H9 (cell line): ENCODE data around the gene ETNK2. TPM values are rescaled to one million over a fixed set of nuclear protein-coding genes. Genes with fewer than 3 reads are reported as not detected.

Experiments used
- DNase-seq: peaks from one replicate; pipeline ENCODE4 v3.0.0-alpha.2; 2017
- H2AFZ ChIP-seq: one replicate; pipeline ENCODE4 v1.6.1; 2013; ENCODE audit warnings: mild to moderate bottlenecking, low read length, control low read depth, moderate library complexity
- H2AK5ac ChIP-seq: 2 replicates; pipeline ENCODE4 v1.6.1; 2013; ENCODE audit warnings: low read length, control low read depth, mixed read lengths; ENCODE audit not compliant: insufficient read length
- H2BK120ac ChIP-seq: one replicate; pipeline ENCODE4 v1.6.1; 2013; ENCODE audit warnings: low read depth, mild to moderate bottlenecking, low read length, control low read depth, inconsistent platforms; ENCODE audit not compliant: poor library complexity, severe bottlenecking
- H2BK12ac ChIP-seq: 2 replicates; pipeline ENCODE4 v1.6.1; 2013; ENCODE audit warnings: low read length, control low read depth, mixed read lengths, low read depth; ENCODE audit not compliant: insufficient read length
- H2BK15ac ChIP-seq: 2 replicates; pipeline ENCODE4 v1.6.1; 2013; ENCODE audit warnings: low read depth, low read length, control low read depth
- H2BK20ac ChIP-seq: one replicate; pipeline ENCODE4 v1.6.1; 2013; ENCODE audit warnings: low read depth, mild to moderate bottlenecking, low read length, control low read depth, inconsistent platforms; ENCODE audit not compliant: poor library complexity, severe bottlenecking
- H2BK5ac ChIP-seq: 2 replicates; pipeline ENCODE4 v1.6.1; 2013; ENCODE audit warnings: low read length, control low read depth, mixed read lengths; ENCODE audit not compliant: insufficient read length
- H3K14ac ChIP-seq: 2 replicates; pipeline ENCODE4 v1.6.1; 2013; ENCODE audit warnings: low read length, control low read depth; ENCODE audit not compliant: insufficient read depth
- H3K18ac ChIP-seq: 2 replicates; pipeline ENCODE4 v1.6.1; 2013; ENCODE audit warnings: low read depth, mild to moderate bottlenecking, mixed read lengths, low read length, control low read depth; ENCODE audit not compliant: insufficient read length
- H3K23ac ChIP-seq: 2 replicates; pipeline ENCODE4 v1.6.1; 2013; ENCODE audit warnings: low read length, control low read depth, mixed read lengths, low read depth; ENCODE audit not compliant: insufficient read length
- H3K23me2 ChIP-seq: 2 replicates; pipeline ENCODE4 v1.6.1; 2013; ENCODE audit warnings: low read depth, mild to moderate bottlenecking, mixed read lengths, low read length, control low read depth; ENCODE audit not compliant: insufficient read length, poor library complexity, severe bottlenecking
- H3K27ac ChIP-seq: 2 replicates; pipeline ENCODE4 v1.5.1; 2013; ENCODE audit warnings: low read length, control low read depth, mixed read lengths, low read depth; ENCODE audit not compliant: insufficient read length
- H3K27me3 ChIP-seq: 2 replicates; pipeline ENCODE4 v1.6.1; 2013; ENCODE audit warnings: low read length, control low read depth, inconsistent platforms; ENCODE audit not compliant: insufficient read depth
- H3K4ac ChIP-seq: 2 replicates; pipeline ENCODE4 v1.6.1; 2013; ENCODE audit warnings: low read depth, mild to moderate bottlenecking, control low read depth, inconsistent platforms, low read length, moderate library complexity
- H3K4me1 ChIP-seq: 2 replicates; pipeline ENCODE4 v1.6.1; 2013; ENCODE audit warnings: low read length, control low read depth, inconsistent platforms; ENCODE audit not compliant: insufficient read depth
- H3K4me2 ChIP-seq: 2 replicates; pipeline ENCODE4 v1.6.1; 2013; ENCODE audit warnings: low read length, control low read depth, mixed read lengths; ENCODE audit not compliant: insufficient read length, insufficient read depth
- H3K56ac ChIP-seq: 2 replicates; pipeline ENCODE4 v1.6.1; 2013; ENCODE audit warnings: low read depth, mild to moderate bottlenecking, mixed read lengths, low read length, control low read depth; ENCODE audit not compliant: insufficient read length
- H3K79me1 ChIP-seq: 2 replicates; pipeline ENCODE4 v1.6.1; 2013; ENCODE audit warnings: low read depth, mild to moderate bottlenecking, moderate library complexity, low read length, control low read depth, inconsistent platforms; ENCODE audit not compliant: insufficient read depth, poor library complexity, severe bottlenecking
- H3K79me2 ChIP-seq: 2 replicates; pipeline ENCODE4 v1.6.1; 2013; ENCODE audit warnings: low read length, control low read depth, inconsistent platforms; ENCODE audit not compliant: insufficient read depth
- H3K9ac ChIP-seq: 2 replicates; pipeline ENCODE4 v1.6.1; 2013; ENCODE audit warnings: low read length, control low read depth, mixed read lengths; ENCODE audit not compliant: insufficient read length; ENCODE audit errors: extremely low read depth
- H3K9me3 ChIP-seq: one replicate; pipeline ENCODE4 v1.6.1; 2013; ENCODE audit warnings: low read depth, low read length, inconsistent platforms; ENCODE audit not compliant: control insufficient read depth
- H3T11ph ChIP-seq: one replicate; pipeline ENCODE4 v1.6.1; 2013; ENCODE audit warnings: mild to moderate bottlenecking, low read length, control low read depth, inconsistent platforms
- H4K20me1 ChIP-seq: one replicate; pipeline ENCODE4 v1.6.1; 2013; ENCODE audit not compliant: control insufficient read depth, insufficient read length, insufficient read depth
- H4K5ac ChIP-seq: 2 replicates; pipeline ENCODE4 v1.6.1; 2013; ENCODE audit warnings: low read depth, mild to moderate bottlenecking, mixed read lengths, low read length, control low read depth; ENCODE audit not compliant: insufficient read length
- H4K8ac ChIP-seq: replicated peaks from 2 replicates; pipeline ENCODE4 v1.6.1; 2013; ENCODE audit warnings: low read length, control low read depth, mixed read lengths, low read depth; ENCODE audit not compliant: insufficient read length
- H4K91ac ChIP-seq: 2 replicates; pipeline ENCODE4 v1.6.1; 2013; ENCODE audit warnings: low read depth, mild to moderate bottlenecking, moderate library complexity, mixed read lengths, low read length, control low read depth; ENCODE audit not compliant: insufficient read length
- H3K27ac Mint-ChIP-seq, 3 experiments: 2 replicates in 2 of 3; 3 replicates in 1 of 3; pipeline ENCODE4 v1.8.0; 2020 to 2021; ENCODE audit warnings: mixed read lengths in 3 of 3, mild to moderate bottlenecking in 1 of 3, moderate library complexity in 1 of 3
- H3K27me3 Mint-ChIP-seq: 2 replicates; pipeline ENCODE4 v1.8.0; 2021; ENCODE audit warnings: low read depth, mild to moderate bottlenecking, moderate library complexity, mixed read lengths
- H3K36me3 Mint-ChIP-seq, 3 experiments: 2 replicates in 2 of 3; 3 replicates in 1 of 3; pipeline ENCODE4 v1.8.0; 2020 to 2021; ENCODE audit warnings: low read depth in 3 of 3, mixed read lengths in 3 of 3; ENCODE audit not compliant: insufficient read depth in 1 of 3
- H3K4me1 Mint-ChIP-seq, 2 experiments: 2 replicates each; pipeline ENCODE4 v1.8.0; 2020; ENCODE audit warnings: mixed read lengths in 2 of 2
- H3K4me3 Mint-ChIP-seq, 2 experiments: 2 replicates in 1 of 2; 3 replicates in 1 of 2; pipeline ENCODE4 v1.8.0; 2020 to 2021; ENCODE audit warnings: mild to moderate bottlenecking in 2 of 2, mixed read lengths in 2 of 2, moderate library complexity in 1 of 2
- H3K9me3 Mint-ChIP-seq, 2 experiments: 2 replicates in 1 of 2; 3 replicates in 1 of 2; pipeline ENCODE4 v1.8.0; 2020; ENCODE audit warnings: mild to moderate bottlenecking in 2 of 2, mixed read lengths in 2 of 2, moderate library complexity in 1 of 2
- WGBS: extraction: QIAGEN DNeasy Blood & Tissue Kit; methylation state at CpG from one replicate; pipeline ENCODE4 v1.1.7; 2013; ENCODE audit warnings: missing lambda C conversion rate, low lambda C conversion rate, mixed read lengths; ENCODE audit not compliant: insufficient read length; ENCODE audit errors: extremely low coverage; 5-methylcytosine and 5-hydroxymethylcytosine counted together
- total RNA-seq: library from RNA; stranded (reverse); gene quantifications from 2 replicates; pipeline ENCODE4 v1.2.1, GENCODE V29; 2021
- TF ChIP-seq, protein P1 (sequence below): fragments of 200-600 bp; sonication (generic); conservative IDR thresholded peaks from 3 replicates; pipeline ENCODE4 v1.8.0; 2021; ENCODE audit warnings: antibody characterized with exemption, mild to moderate bottlenecking

ETNK2 gene
- total RNA-seq, 1 experiment from 2014 or later: 17.6 TPM

DNA sequence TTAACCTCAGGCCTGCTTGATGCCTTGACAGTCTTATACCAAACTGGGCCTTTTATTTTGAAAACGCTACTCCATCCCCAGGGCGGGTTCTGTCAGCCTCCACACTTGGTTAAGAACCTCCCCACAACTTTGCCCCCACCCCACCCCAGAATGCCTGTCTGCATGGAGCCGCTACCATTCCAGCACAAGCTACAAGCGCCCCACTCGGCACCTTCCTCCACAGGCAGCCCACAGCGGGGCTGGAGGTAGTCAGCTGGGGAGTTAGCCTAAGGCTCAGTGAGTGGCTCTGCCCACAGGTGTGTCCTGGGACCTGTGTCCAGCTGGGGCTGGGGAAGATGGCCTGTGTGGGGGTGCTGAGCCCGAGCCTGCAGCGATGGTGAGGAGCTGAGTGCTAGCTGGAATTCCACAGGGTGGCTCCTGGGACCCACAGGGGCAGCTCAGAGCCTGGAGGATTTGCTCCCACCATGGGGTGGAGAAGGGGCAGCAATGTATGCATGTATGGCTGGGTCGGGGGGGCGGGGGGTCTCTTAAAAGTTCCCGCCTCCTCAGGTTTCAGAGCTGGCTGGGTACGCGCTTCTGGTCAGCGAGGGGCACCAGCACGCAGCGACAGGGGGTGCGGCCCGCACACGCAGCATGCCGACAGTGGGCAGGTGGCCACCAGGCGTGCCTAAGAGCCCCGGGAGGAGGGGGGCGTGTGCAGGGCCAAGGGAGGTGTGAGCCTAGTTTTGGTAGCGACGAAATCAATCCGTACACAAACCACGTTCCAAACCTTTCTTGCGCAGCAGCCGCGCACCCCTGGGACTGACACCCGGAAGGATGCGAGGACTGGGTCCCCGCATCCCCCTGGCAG, 917 bp downstream of the ETNK2 start:
- H2AFZ ChIP-seq: no peak overlapping the region
- no peak overlapping the region for H2BK5ac ChIP-seq
- peak; percentile 51 for DNase-seq
- no peak overlapping the region for H2BK120ac ChIP-seq
- no peak overlapping the region for H3K18ac ChIP-seq
- TF ChIP-seq, protein P1, sequence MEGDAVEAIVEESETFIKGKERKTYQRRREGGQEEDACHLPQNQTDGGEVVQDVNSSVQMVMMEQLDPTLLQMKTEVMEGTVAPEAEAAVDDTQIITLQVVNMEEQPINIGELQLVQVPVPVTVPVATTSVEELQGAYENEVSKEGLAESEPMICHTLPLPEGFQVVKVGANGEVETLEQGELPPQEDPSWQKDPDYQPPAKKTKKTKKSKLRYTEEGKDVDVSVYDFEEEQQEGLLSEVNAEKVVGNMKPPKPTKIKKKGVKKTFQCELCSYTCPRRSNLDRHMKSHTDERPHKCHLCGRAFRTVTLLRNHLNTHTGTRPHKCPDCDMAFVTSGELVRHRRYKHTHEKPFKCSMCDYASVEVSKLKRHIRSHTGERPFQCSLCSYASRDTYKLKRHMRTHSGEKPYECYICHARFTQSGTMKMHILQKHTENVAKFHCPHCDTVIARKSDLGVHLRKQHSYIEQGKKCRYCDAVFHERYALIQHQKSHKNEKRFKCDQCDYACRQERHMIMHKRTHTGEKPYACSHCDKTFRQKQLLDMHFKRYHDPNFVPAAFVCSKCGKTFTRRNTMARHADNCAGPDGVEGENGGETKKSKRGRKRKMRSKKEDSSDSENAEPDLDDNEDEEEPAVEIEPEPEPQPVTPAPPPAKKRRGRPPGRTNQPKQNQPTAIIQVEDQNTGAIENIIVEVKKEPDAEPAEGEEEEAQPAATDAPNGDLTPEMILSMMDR: no peak
- no peak overlapping the region for H4K5ac ChIP-seq
- H3K4me3 Mint-ChIP-seq: peak overlapping the region; percentile 62 to 74
- no peaks in the 10 kb centered on the region; the same call in 1 of the 2 replicates for H3K27me3 ChIP-seq
- no peaks in the 10 kb centered on the region; a peak in 1 of 5 replicates for H3K9me3 Mint-ChIP-seq
- H2BK12ac ChIP-seq: no peak overlapping the region
- H3T11ph ChIP-seq: no peak overlapping the region
- no peak overlapping the region for H2BK15ac ChIP-seq
- WGBS: no CpG with 5 or more reads among the region's 33 CpGs
- peaks cover 40% of the 10 kb centered on the region for H3K27me3 Mint-ChIP-seq
- peak overlapping the region; percentile 79 for H3K4me2 ChIP-seq
- H4K91ac ChIP-seq: no peak overlapping the region
- H3K23ac ChIP-seq: no peak overlapping the region
- peaks cover 4% of the 10 kb centered on the region; the same call in 1 of the 2 replicates for H3K4me1 ChIP-seq
- no peaks in the 10 kb centered on the region for H3K79me1 ChIP-seq
- H3K36me3 Mint-ChIP-seq: no peaks in the 10 kb centered on the region; a peak in 1 of 7 replicates
- no peak overlapping the region for H3K27ac ChIP-seq
- H3K56ac ChIP-seq: no peak overlapping the region
- H3K9ac ChIP-seq: no peak overlapping the region
- H3K9me3 ChIP-seq: no peaks in the 10 kb centered on the region
- H4K20me1 ChIP-seq: no peaks in the 10 kb centered on the region
- H3K27ac Mint-ChIP-seq: no peak overlapping the region
- peaks cover 46 to 52% of the 10 kb centered on the region in 2 experiments for H3K4me1 Mint-ChIP-seq
- H3K23me2 ChIP-seq: peaks cover 6% of the 10 kb centered on the region
- H2AK5ac ChIP-seq: no peak overlapping the region
- no peaks in the 10 kb centered on the region for H3K79me2 ChIP-seq
- no peak overlapping the region for H4K8ac ChIP-seq
- H2BK20ac ChIP-seq: no peak overlapping the region
- no peak overlapping the region for H3K4ac ChIP-seq
- H3K14ac ChIP-seq: no peak overlapping the region
